CD4-positive, alpha-beta T cell treated with Interleukin-21 for 1 hour (primary cell): Measurements from ENCODE around the gene FASTKD2.
A peak's percentile ranks its signal among the peaks of the same experiment; 100 is the strongest.

Experiments
- DNase-seq: peaks from one replicate; pipeline ENCODE4 v3.0.0-alpha.2; 2020

FASTKD2 gene

DNA sequence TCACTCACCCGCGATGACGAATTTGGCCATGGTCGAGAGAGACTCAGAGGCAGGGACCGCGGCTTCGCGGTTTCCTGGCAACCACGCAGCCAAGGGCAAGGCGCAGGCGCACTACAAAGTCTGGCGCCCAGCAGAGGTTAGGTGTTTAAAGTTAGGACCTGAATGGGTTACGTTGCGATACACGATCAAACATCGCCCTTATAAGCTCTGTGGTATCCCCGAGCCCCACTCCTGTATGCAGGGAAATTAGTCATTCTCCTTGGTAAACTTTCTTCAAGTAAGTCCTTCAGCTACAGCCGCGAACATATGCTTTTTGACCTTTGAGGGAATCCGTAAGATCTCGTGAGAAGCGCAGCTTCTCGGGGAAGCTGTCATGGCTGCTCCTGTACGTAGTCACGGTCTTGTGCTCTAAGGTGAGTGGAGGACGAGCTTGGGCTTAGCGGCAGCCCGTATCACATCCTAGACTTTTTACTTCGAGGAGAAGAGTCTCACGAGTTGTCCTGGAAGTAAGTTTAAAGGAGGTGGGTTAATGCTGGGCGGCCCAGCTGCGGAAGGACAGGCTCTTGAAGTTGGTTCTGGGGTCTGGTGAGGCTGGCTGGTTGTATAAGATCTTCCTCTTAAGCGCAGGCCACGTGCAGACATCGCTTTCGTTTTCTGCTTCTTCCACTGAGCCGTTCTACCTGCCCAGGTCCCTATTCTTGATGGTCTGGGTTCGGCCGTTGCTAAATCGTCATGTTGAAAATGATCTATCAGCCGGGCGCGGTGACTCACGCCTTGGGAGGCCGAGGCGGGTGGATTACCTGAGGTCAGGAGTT is at the start of gene FASTKD2, which contains the start of gene MDH1B:
FASTKD2 (plus strand) TSS at position 365 of the 815 bp plus-strand sequence. CDS start 1,088 bp downstream, outside the sequence.
MDH1B (minus strand) TSS at position 87 of the 815 bp plus-strand sequence; CDS start at position 30, 57 bp downstream.
- DNase-seq = peak; percentile 92

DNA sequence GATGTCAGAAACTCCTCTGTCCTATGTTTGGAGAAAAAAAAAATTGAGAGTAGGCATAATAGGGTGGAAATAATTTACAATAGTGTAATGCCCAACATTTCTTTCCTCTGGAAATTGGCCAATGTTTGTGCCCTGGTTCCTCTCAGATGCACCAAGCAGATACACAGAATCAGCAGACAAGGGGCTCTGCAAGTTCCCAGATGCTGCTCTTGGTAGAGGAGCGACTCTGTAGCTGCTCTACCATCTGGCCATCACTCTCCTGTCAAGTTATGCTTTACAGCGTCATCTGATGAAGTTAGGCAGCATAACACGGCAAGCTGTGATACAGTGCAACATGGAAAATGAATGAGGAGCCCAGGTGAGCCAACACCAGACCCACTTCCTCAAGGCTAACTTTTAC is 48.8 kb upstream of the FASTKD2 start:
- no peak for DNase-seq

DNA sequence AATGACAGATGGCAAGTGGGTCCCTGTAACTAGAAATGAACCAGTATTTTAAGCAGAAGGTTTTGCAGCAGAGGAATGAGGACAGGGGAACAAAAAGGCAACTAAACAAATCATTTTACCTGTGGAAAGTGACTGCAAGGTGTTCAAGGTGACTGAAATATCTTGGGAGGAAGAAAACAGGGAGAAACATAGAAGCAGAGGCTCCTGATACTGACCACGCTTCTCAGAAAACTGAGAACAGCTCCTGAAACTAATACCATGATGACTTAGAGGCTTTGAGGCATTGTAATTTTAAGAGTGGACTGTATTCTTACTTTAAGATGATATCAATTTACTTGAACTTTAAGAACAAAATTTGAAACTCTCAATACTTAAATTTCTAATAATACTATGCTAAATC is 47.1 kb upstream of the FASTKD2 start, which contains the start of gene DYTN:
DYTN (minus strand) TSS at position 101 of the 400 bp plus-strand sequence. CDS start 117 bp downstream, outside the sequence.
- DNase-seq = no peak

DNA sequence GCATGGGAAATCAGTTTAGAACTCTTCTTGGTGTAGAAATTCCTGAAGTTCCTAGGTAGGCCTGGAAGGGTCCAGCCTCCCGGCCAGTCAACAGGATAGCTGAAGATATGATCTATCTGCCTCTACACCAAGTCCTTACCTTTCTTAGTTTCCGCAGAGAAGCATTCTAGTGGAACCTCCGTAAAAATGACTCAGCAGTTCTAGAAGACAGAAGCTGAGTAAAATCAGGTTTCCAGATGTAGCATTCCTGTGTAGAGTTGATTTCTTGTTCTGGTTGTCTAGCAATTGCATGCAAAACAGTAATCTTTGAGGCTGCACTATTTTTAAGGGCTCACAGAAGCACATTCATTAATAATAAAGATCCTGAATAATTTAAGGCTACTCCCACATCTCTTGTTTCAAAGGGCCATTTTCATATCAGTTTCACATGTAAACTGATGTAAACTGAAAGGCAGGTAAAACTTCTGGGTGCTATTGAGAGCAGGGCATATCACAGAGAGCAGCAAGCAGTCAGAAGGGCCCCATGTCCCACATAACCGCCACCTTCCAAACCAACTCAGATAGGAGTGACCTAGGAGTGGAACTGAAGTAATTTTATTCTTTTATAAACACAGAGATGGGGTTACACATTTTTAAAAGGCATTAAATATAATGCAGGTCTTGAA is 44.0 kb upstream of the FASTKD2 start:
- DNase-seq = no peak

DNA sequence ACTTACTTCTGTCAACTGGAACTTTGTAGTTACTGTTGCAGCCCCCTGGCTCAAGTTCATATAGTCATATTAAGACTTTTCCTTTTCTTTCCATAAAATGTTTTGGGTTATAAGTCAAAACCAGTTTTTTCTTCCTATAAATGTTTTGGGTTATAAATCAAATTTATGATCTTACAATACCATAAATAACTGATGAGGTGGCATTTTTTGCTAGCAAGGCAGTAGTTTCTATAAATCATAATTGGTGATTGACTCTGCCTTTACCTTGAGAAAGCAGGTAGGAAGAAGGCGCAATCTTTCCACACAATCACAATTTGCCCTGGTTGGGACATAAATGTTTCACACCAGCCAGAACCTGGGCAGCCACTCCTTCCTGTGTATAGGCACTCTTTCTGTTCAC is 42.1 kb upstream of the FASTKD2 start:
- DNase-seq = no peak

DNA sequence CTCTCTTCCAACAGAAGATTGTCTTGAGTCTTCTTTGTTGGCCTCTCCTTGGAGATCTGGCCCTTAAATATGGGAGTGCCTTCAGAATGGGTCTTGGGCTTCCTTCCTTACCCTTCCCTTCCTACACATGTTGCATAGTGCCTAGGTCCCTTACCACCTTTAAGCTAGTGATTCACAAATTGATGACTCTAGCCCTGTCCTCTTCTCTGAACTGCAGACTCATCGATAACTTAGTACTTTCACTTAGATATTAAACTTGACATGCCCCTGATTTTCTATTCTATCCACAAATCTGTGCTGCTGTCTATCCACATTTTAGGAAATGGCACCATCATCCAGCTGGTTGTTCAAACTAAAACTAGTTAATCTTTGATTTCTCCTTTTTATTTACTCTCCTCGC is 38.1 kb upstream of the FASTKD2 start:
- DNase-seq = no peak

DNA sequence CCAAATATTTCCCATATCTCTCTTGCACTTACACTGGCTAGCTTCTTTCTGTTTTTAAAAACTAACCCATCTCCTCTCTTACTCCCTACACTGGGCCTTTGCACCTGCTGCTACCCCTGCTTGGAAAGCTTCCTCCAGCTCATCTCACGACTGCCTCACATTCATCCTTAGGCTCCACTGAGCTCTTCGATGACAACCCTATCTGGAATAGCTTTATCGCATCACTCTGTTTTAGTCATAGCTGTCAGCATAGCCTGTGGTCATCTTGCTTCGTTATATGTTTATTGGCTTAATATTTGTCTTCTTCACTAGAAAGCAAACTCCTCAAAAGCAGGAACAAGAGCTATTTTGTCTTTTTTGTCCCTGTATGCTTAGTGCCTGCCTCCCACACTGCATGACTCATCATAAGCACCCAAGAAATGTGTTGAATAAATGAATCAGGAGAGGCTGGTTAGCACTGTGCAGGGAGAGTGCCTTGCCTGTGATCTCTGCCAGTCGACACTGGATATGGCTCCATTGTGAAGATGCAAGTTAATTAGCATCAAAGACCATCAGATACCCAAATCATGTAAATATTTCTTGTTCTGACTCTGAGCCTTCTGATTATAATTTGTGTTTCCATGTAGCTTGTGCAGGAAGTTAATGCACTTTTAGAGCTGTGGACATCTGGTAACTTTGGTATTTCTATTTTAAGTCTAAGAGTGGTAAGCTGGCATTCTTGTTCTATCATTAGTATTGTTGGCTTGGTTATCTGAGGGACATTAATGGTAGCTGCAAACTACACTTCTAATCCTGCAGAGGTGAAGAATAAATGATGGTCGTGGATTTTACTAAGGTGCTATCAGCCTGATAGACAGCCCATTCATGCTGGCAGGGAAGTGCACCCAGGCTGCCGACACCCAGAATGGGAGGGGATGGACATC is 36.9 kb upstream of the FASTKD2 start:
- no peak for DNase-seq

DNA sequence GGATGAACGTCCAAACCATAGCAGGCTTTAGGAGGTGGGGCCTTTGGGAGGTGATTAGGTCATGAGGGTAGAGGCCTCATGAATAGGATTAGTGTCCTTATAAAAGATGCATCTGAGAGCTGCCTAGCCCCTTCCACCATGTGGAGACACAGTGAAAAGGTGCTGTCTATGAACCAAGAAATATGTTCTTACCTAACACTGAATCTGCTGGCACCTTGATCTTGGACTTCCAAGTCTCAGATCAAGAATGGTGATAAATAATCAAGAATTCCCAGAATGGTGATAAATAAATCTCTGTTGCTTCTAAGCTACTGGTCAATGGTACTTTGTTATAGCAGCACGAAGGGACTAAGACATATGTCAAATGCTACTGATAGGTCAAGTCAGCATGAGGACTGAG is 32.1 kb upstream of the FASTKD2 start:
- DNase-seq = no peak

DNA sequence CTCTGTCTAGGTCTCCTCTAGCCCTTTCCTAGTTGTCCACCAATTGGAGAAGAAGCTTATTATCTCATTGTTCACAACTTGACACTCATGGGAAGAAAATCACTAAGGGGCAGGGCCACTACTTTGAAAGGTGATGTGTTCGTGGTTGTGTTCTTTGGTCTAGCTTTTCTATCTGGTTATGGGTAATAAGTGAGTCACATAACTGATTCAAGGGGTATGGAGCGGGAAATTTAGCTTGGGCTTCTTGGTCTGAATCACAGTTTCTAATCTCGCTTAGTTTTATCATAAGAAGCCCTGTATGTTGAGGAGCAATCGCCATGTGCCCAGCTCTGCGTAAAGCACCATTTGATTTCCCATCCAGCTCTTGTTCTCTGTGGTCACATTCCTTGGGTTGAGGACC is 28.5 kb upstream of the FASTKD2 start:
- no peak for DNase-seq

DNA sequence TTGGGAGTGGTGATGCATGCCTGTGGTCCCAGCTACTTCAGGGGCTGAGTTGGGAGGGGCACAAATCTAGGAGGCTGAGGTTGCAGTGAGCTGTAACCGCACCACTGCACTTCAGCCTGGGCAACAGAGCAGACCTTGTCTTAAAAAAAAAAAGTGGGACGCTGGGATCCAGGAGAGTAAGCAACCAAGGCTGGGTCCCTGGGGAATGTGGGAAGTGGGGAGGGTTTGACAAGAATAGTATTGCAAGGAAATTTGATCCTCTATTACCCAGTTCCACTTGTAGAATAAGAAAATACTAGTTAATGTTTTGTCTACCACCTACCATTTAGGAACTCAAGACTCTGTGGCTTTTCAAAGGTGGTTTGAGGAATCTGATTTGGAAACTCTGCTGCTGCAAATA is 26.1 kb upstream of the FASTKD2 start:
- DNase-seq = no peak

DNA sequence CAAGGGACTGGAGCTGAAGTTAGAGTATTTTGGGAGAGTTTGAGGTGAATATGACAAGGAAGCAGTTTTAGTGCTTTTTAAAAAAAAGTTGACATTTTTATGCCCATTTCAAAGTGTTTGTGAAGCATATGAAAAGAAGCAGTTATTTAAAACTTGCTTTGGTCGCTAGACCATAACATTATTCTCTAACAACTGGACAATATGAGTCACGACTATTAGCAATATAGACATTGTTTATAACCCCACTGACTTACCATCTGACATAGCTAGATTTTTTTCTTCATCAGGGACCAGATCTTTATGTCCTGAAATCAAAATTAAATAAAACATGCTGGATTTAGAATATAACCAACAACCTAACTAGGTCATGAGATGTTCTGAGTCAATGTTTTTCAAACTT is 24.6 kb upstream of the FASTKD2 start:
- DNase-seq = no peak

DNA sequence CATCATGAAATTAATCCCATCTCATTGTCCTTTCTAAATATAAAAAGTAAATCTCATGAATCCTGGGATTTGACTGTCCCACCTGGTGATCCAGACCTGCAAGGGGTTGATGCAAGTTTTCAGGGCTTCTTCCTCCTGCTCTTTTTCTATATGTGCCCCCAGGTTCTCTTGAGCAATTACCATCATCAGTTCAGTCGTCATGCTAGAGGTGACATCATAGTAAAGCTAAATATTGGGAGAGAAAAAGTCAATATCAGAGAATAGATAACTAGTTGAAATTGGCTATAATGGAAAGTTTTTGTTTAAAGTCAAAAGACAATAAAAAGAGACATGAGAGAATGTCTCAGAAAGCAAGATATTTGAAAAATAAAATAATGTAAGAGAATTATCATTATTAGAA is 8.6 kb upstream of the FASTKD2 start:
- no peak for DNase-seq

DNA sequence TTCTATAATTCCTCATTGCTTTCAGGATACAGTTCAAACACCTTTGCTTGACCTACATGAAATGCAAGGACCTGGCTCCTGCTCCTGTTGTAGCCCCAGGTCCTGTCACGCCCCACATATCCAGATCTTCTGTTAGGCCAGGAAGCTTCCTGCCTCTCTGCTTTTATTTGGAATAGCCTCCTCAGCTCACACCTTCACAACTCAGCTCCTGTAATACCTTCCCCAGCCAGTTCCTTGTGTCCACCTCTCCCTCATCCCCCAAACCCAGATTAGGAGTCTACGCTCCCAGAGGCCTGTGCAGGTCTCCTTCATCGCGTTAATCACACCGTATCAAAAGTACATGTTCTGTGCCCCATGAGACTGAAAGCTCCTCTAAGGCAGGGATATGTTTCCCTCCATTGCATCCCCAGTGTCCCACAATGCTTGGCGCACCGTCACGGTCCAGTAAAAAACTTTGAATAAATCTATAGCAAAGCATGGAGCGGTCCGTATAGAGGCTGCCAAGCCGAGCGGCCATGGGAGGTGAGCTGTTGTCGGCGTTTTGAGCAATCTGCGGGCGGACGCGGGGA is 649 bp upstream of the FASTKD2 start:
- no peak for DNase-seq

DNA sequence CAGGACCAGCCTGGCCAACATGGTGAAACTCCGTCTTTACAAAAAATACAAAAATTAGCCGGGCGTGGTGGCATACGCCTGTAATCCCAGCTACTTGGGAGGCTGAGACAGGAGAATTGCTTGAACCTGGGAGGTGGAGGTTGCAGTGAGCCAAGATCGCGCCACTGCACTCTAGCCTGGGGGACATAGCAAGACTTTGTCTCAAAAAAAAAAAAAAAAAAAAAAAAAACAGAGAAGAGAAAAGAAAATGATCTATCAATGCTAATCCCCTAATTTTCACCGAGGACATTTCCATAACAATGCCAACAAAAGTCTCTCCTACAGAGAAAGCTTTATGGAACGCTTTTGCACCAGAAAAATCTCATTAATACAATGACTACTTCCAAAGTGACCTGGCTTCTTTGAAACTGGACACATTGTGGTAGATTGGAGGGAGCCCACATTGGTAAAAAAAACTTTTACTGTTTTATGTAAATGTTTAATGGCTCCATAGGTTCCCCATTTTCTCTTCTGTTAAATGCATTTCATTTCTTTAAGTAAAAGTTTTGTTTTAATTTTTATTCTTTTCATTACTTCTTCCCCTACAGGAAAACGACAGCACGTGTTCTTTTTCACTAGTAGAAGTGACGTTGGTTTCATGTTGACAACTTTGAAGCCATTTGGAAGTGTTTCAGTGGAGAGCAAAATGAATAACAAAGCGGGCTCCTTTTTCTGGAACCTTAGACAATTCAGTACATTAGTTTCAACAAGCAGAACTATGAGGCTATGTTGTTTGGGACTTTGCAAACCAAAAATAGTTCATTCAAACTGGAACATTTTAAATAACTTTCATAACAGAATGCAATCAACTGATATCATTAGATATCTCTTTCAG is 888 bp downstream of the FASTKD2 start:
- no peak for DNase-seq

DNA sequence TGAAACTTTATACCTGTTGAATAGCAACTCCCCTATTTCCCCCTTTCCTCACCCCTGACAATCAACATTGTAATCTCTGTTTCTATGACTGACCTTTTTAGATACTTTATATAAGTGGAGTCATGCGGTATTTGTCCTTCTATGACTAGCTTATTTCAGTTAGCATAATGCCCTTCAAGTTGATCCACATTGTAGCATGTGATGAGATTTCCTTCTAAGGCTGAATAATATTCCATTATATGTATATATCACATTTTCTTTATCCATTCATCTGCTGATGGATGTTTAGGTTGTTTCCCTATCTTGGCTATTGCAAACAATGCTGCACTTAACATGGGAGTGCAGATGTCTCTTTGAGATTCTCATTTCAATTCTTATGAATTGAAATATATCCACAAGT is 9.5 kb downstream of the FASTKD2 start:
- DNase-seq = no peak

DNA sequence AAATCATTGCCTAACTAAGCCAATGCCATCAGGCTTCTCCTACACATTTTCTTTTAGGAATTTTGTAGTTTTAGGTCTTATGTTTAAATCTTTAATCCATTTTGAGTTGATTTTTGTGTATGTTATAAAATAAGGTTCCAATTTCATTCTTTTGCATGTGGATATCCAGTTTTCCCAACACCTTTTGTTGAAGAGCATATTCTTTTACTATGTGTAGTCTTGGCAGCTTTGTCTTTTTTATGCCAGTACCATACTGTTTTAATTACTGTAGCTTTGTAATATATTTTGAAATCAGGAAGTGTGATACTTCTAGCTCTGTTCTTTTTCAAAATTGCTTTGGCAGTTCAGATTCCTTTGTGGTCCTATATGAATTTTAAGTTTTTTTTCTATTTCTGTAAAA is 11.0 kb downstream of the FASTKD2 start:
- DNase-seq = no peak

DNA sequence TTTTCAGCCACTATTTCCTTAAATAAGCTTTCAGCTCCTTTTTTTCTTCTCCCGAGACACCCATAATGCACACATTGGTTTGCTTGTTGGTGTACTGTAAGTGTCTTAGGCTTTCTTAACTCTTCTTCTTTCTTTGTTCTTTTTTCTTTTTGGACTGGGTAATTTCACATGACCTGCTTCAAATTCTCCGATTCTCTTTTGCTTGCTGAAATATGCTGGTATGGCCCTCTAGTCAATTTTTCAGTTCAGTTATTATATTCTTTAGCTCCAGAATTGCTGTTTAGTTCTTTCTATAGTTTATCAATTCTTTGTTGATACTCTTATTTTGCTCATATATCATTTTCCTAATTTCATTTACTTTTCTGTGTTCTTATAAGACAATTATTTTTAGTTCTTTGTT is 15.3 kb downstream of the FASTKD2 start:
- DNase-seq = no peak

DNA sequence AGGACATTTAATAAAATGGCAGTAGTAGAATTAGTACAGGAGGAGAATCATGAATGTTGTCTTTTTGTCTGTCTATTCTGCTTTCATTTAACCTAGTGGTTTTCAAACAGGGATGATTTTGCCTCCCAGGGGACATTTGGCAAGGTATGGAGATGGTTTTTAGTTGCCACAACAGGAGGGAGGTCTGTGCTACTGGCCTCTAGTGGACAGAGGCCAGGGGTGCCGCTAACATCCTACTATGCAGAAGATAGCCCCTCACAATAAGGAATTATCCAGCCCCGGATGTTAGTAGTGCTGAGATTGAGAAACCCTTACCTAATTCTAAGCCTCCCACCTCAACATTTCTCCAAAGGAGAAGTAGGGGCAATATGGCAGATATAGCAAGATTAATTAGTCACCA is 18.3 kb downstream of the FASTKD2 start:
- no peak for DNase-seq

DNA sequence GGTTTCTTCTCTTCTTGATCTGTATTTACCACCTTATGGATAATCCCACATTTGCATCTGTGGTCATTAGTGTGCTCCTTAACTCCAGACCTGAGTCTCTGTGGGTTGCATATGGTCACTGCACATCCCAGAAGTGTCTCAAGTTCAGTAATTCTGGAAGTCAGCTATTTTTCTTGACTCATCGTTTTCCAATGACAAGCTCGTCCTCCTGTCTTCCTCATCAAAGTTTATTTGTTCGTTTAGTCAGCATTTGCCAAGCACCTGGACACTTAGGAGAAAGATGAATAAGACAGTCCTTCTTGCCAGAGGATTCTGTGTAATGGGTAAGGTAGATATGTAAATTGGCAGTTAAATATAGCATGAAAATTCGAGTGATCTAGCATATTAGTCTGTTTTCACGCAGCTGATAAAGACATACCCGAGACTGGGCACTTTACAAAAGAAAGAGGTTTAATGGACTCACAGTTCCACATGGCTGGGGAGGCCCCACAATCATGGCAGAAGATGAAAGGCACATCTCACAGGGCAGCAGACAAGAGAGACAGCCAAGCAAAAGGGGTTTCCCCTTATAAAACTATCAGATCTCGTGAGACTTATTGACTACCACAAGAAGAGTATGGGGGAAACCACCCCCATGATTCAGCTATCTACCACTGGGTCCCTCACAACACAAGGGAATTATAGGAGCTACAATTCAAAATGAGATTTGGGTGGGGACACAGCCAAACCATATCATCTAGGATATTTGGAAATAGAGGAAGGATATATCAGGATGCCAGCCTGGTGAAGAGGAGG is 19.4 kb downstream of the FASTKD2 start:
- DNase-seq = no peak

DNA sequence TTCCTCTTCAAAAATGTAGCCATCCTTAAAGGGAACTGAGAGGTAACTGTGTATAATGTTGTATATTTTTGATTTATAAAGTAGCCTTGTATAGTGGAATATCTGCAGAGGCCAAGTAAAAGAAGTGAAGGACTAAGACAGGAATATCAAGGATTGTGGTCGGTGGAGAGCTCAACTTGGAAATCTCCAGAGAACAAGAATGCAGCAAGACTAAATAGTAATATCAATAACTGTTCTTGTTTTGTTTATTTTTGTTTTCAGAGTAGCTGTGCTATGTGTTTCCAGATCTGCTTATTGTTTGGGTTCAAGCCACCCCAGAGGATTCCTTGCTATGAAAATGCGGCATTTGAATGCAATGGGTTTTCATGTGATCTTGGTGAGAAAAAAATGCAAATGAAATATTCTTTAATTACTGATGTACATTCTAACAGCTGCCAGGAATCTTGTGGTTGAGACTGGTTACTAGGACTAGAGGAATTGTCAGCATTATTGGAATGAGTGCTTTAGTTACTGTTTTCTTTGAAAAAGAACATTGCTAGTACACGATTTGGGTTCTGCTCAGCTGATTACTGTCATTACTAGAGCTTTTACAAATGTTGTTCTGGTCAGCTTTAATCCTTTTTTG is 25.0 kb downstream of the FASTKD2 start:
- no peak for DNase-seq
